Astrocyte of the cerebellum (primary cell): ENCODE measurements around the gene TCF15.

ENCODE experiments used
- DNase-seq: peaks from one replicate; pipeline ENCODE4 v3.0.0-alpha.2; 2011; ENCODE audit warnings: low read depth
- H3K4me3 ChIP-seq: 2 replicates; pipeline ENCODE4 v1.5.1; 2011; ENCODE audit warnings: mild to moderate bottlenecking, low read depth, low read length, moderate library complexity
- CTCF ChIP-seq: IDR thresholded peaks from 2 replicates; pipeline ENCODE4 v1.5.1; 2012; ENCODE audit warnings: low read length, low read depth, moderate library complexity, mild to moderate bottlenecking; ENCODE audit errors: missing control alignments
- in situ Hi-C: cut with HindIII; loops from 2 replicates; pipeline ENCODE4 v1.10.0; 2017; ENCODE audit warnings: low sequenced_read_pairs

Gene TCF15

GRCh38 chr20:610130-611046 lies at the start of gene TCF15:
Gene TCF15, minus strand, starts transcription at chr20:610309. Its CDS starts 72 bp downstream, at chr20:610237.
- H3K4me3 ChIP-seq, result no peak within 1 kb of the TSS
- in situ Hi-C loops, result no loop called here
- DNase-seq, result no peak
- TF ChIP-seq CTCF, result no peak

GRCh38 chr20:658731-659291 lies 48.7 kb upstream of the TCF15 start:
- no peak for TF ChIP-seq CTCF
- no peak for DNase-seq
- in situ Hi-C loops, result no loop called here
- H3K4me3 ChIP-seq, result no peak overlapping the region

GRCh38 chr20:658202-658601 lies 48.1 kb upstream of the TCF15 start:
- TF ChIP-seq CTCF, result no peak
- no peak for DNase-seq
- H3K4me3 ChIP-seq, result no peak overlapping the region
- in situ Hi-C loops, result no loop called here

- TF ChIP-seq CTCF, result no peak
- in situ Hi-C loops, result no loop called here
- no peak overlapping the region for H3K4me3 ChIP-seq
- DNase-seq, result no peak
Observed at GRCh38 chr20:655726-656624, 45.9 kb upstream of the TCF15 start.

GRCh38 chr20:654417-654750 lies 44.3 kb upstream of the TCF15 start:
- DNase-seq, result no peak
- no peak overlapping the region for H3K4me3 ChIP-seq
- in situ Hi-C loops, result no loop called here
- TF ChIP-seq CTCF, result no peak
